AG09309 (cell line): ENCODE data around the gene DRC3.

ENCODE experiments used
- DNase-seq: peaks from one replicate; pipeline ENCODE4 v3.0.0-alpha.2; 2010; ENCODE audit warnings: low read depth
- H3K4me3 ChIP-seq: 2 replicates; pipeline ENCODE4 v1.5.1; 2011; ENCODE audit warnings: mild to moderate bottlenecking, low read depth, low read length, moderate library complexity; ENCODE audit not compliant: control insufficient read depth
- CTCF ChIP-seq: IDR thresholded peaks from 2 replicates; pipeline ENCODE4 v1.5.1; 2011; ENCODE audit warnings: mild to moderate bottlenecking, low read depth, low read length, inconsistent platforms; ENCODE audit not compliant: insufficient read depth, control insufficient read depth; ENCODE audit errors: missing control alignments

DRC3 gene

GRCh38 chr17:18039535-18040260 lies 67.0 kb downstream of the DRC3 start:
- no peak for TF ChIP-seq CTCF
- no peak for DNase-seq
- peak overlapping the region; percentile 80 for H3K4me3 ChIP-seq

DNA sequence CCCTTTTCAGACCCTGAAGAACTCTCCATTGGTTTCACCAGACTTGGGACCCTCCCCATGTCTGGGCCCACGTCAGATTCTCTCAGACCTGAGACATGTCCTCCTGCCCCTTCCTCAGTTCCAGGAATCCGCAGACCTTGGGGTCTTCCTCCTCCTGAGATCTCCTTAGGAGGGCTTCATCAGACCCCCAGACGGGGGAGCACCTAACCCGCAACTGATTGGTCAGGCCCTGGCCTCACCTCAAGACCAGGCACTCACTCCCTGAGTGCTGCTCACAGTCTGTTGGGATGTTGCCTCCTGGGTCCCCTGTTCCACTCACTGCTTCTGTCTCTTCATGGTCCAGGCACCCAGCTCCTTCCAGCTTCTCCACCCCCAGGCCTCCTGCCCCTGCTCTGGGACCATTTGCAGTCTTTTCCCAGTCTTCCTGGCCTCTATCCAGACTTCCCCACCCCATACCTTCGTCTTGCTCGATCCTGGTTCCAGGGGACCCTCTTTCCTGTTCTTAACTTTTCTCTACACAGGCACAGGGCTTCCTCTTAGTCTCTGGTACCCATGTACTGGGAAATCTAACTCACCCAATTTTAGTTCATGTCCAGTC lies 67.7 kb downstream of the DRC3 start:
- TF ChIP-seq CTCF: no peak

DNA sequence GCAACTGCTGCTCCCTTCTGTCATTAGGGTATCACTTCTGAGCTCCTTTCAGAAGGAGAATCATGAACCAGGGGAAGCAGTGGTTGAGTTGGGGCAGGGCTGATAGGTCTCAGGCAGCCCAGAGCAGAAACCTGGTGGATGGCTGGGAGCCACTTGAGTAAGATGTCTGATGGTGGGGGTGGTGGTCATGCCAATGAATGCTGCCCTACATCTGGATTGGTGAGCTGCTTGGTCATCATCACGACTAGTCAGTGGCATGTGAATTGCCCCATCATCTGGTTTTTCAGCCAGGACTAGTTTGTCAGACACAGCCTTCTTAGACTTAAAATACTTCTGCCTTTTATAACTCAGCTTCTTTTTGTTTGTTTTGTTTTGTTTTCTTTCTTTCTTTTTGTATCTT lies 69.1 kb downstream of the DRC3 start:
- H3K4me3 ChIP-seq: no peak overlapping the region
- TF ChIP-seq CTCF: no peak
- DNase-seq: peak; percentile 78

More for the DNA sequence above, 67.7 kb downstream of the DRC3 start:
- peak overlapping the region; percentile 80 for H3K4me3 ChIP-seq
- no peak for DNase-seq

DNA sequence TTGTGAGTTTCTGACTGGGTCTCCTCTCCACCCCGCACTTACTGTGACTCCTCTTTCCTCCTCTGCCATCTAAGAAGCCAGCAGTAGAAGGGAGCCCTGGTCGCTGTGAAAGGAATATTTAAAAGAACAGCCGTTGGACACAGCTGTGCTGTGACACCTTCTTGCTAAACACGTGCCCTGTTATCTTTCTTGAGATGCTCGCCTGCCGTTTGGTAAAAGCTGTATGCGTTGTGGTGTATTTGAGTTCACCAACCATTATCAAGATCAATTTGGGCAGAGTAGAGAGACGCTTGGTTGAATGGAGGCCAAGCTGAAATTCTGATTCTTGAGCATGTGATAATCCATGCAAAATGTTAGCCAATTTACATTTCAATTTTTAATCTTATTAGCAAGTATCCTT lies 70.3 kb downstream of the DRC3 start:
- no peak for TF ChIP-seq CTCF
- H3K4me3 ChIP-seq: no peak overlapping the region
- DNase-seq: no peak

GRCh38 chr17:18043491-18043890 lies 70.8 kb downstream of the DRC3 start:
- DNase-seq: no peak
- no peak for TF ChIP-seq CTCF
- no peak overlapping the region for H3K4me3 ChIP-seq

DNA sequence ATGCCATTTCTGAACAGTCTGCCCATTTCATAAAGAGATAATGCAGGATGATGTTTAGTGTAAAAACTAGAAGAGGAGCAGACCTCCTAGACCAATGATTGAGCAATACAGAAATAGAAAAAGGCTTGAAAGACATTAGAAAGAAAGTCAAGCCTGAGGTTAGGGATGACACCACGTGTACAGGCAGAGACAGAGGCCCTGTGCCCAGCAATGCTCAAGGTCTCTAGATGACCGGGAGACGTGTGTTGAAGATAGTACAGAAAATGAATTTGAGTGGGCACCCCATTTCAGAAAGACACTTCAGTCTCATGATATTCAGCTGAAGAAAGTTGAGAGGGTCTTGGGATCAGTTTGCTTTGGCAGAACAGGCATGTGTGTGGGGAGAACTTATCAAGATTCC lies 71.9 kb downstream of the DRC3 start:
- TF ChIP-seq CTCF: no peak
- DNase-seq: no peak
- H3K4me3 ChIP-seq: no peak overlapping the region
